Measurements from ENCODE around the gene SLC24A3. TPM values are rescaled to one million over a fixed set of nuclear protein-coding genes. Genes with fewer than 3 reads are reported as not detected.

SLC24A3 gene
- polyA plus RNA-seq, 1 donor = 22.8 TPM

- no peak for DNase-seq (ENCODE audit: low read depth)
Measured at GRCh38 chr20:19583532-19584175, 371.2 kb downstream of the SLC24A3 start.

GRCh38 chr20:19588241-19588640, 375.8 kb downstream of the SLC24A3 start:
- DNase-seq (ENCODE audit: low read depth) = no peak

DNA sequence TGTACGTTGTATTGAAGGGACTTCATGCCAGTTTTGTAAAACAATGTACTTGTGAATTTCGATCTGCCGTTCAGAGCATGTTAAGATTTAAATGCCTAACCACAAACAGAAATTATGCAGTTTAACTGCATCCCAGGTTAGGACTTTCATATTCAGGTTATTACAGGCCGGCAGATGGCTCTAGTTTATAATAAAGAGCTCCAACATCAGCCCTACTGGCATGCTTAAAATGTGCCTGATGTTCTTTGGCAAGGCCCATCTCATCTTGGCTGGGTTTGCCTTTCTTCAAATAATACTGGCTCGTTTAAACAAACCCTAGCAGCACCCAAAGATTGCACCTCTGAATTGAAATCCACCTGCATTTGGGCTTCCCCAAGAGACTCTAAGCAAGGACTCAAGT, 376.3 kb downstream of the SLC24A3 start:
- DNase-seq (ENCODE audit: low read depth) = no peak

DNA sequence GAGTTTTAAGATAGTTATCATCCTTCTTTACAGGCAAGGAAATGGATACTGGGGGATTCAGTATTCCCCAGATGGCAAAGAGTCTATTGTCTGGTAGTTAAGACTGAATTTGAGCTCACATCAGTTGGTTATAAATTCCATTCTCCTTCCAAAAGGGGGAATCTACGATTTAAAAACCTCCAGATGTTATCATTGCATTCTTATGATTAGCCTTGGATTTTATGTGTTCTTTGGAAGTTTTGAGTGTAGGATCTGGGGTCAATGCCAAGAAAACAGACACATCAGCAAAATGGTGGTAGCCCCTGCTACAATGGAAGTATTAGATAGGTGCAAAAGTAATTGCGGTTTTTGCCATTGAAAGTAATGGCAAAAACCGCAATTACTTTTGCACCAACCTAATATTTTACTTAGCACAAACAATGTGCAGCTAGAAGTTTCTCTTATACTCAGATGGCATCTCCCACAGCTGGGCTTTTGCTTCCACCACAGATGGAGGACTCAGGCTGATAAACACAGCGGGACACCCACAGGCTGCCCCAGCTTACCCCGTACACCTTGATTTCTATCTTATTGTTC, 377.4 kb downstream of the SLC24A3 start:
- DNase-seq (ENCODE audit: low read depth) = no peak

DNA sequence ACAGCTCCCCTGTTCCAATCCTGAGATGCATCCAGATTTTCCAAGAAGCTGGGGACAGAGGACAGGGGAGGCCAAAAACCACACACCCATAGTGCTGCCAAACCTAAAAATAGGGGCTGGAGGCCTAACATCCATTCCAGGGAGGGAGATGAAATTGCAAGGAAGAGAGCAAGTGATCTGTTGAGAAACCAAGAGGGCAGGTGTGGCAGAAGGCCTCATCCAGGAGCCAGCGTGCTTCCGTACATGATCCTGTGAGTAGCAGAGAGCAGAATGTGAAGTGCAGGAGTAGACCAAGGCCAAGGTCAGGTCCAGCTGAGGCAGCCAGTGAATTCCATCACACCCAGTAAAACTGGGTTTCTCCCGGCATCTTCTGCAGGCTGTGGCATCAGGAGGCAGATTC, 377.9 kb downstream of the SLC24A3 start:
- DNase-seq (ENCODE audit: low read depth) = no peak

GRCh38 chr20:19593762-19594161, 381.3 kb downstream of the SLC24A3 start:
- no peak for DNase-seq (ENCODE audit: low read depth)

- no peak for DNase-seq (ENCODE audit: low read depth)
Measured at GRCh38 chr20:19594896-19595295, 382.5 kb downstream of the SLC24A3 start.

DNA sequence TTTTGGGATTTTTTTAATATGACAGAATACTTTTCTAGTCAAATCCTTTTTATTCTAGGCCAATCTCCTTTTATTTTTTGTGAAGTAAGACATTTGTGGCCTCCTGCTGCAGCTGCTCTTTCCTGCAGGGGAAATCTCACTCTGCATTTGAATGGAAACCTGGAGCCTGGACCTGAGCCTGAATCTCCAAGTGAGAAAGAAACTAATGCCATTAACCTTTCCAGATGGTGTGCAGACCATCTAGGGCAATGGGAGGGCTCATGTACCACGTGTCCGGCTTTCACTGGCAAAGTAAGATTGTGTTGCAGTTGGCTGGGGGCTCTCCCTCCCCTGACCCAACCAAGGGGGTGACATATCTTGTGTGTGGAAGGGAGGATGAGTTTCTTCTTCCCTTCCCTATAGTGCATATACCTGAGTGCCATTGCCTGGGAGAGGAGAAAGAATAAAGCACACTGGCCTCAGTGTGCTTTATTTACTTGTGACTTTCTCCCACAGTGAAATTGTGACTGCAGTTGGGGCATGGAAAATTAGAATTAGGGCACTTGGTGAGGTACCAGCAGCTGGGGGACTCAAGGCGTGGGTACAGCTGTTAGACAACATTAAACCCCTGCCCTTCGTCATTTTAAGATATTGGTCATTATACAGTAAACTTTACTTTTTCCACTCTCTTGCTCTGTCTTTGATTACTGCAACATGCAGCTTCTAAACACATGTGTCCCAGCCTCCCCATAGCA, 385.8 kb downstream of the SLC24A3 start:
- DNase-seq (ENCODE audit: low read depth) = no peak

- no peak for DNase-seq (ENCODE audit: low read depth)
Measured at GRCh38 chr20:19599200-19599599, 386.8 kb downstream of the SLC24A3 start.

DNA sequence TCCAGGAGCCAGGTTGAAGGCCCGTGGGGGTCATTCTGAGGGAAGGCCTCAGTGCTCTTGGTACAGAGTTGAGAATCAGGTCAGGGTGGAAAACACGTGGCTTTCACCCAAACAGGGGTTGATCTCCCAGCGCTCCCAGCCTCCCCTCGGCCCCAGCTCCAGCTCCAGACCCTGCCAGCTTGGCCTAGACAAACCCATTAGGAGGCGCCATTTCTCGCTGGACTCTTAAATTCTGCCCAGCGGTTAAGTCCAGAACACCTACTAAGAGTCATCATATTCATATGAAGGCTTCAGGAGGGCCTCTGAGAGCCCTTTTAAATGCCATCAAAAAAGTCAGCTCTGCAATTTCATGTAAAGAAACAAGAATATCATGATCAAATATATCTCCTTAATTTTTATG, 387.6 kb downstream of the SLC24A3 start:
- no peak for DNase-seq (ENCODE audit: low read depth)

DNA sequence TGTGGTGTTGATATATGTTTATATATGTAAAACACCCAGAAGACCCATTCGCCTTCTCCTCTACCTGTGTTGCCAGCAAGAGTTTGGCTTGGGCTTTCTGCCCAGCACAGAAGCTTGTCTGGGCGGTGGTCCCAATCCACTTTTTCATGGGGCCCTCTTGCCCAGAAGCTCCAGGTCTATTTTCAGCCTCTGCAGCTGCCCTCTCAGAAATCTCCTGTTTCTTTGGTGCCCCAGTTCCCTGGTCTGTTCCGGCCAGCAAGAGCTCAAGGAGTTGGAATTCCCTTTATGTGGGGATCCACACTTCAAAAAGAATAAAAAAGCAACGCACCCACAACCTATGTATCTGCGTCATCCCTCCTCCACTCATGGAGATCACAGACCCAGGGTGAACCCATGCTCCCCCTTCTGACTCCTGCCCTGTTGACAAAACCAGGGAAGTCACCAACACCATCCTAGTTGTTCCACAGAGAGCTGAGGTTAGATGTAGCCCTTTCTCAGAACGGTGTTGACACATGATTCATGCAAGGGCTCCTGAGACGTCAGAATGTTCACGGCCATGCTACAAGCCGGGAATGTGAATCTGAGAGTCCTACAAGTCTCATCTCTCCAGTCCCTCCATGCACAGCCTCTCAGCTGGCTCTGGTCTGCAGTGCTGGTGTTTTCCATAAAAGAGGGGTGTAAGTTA, 388.8 kb downstream of the SLC24A3 start:
- DNase-seq (ENCODE audit: low read depth) = no peak

DNA sequence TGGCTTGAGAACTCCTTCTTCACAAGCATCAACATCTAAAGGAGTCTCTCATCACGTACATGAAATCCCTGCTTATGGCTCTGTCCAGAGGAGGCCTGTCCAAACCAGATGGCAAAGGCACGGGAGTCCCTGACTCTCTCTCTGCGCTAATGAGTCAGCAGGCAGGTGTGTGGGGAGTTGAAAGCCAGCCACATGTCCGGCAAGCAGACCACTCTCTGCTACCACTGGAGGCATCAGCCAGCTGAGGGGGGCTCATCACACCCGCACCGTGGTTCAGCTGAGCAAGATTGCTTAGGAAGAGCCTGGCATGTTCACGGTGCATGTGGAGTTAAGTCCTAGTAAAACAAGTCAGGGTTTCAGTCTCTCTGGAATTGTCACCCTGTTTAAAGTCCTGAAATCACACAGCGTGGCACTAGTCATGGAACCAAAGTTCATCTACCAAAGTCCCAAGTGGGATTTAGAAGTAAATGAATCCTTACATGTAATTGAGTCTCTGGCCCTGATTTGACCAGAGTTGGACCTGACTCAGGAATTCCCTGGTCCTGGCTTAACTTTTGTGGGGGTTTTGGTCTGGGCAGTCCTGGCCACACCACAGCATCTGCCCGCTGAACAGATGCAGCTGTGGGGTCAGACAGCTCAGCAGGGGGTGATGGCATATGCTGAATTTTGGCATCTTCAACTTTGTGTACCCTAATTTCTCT, 390.4 kb downstream of the SLC24A3 start:
- DNase-seq (ENCODE audit: low read depth) = no peak

GRCh38 chr20:19603376-19603750, 390.9 kb downstream of the SLC24A3 start:
- no peak for DNase-seq (ENCODE audit: low read depth)

DNA sequence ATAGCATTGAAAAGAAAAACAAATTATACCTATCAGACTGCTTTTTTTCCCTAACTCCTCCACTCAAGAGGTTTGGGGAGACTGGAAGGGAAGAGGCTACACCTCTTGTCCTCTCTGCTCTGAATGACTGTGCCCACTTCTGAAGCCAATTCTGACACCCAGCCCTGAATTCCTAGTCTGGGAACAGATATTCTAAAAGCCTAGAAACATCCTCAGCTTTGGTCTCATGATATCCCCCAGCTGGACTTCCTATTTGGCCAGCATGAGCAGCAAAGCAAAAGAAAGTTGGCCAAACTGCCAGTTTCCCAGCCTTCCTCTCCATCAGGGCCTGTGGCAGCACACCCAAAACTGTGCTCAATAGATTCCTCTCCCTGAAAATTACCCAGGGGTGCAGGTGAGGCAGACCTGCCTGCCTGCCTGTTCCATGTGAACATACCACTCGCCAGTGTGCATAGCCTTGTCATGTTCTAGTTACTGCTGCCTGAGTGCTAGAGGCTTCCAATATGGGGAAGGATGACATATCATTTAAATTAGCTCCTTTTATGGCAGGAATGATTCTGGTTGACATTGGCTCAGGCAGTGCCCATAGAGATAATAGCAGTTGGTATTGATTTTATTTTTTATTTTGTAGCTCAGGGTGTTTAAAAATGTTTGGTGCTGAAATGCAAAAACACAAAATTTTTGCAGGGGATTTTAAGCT, 393.5 kb downstream of the SLC24A3 start:
- DNase-seq (ENCODE audit: low read depth) = no peak

GRCh38 chr20:19609642-19610223, 397.3 kb downstream of the SLC24A3 start:
- no peak for DNase-seq (ENCODE audit: low read depth)

DNA sequence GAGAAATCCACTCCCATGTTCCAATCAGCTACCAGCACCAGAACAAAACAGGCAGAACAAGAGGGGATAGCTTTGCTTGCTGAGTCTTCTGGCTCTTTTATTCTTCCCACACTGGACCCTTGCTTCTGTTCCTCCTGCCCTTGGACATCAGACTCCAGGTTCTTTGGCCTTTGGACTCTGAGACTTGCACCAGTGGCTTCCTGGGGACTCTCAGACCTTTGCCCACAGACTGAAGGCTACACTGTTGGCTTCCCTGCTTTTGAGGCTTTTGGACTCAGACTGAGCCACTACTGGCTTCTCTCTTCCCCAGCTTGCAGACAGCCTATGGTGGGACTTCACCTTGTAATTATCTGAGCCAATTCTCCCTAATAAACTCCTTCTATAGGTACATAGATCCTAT, 403.2 kb downstream of the SLC24A3 start:
- no peak for DNase-seq (ENCODE audit: low read depth)

- no peak for DNase-seq (ENCODE audit: low read depth)
Measured at GRCh38 chr20:19616081-19616480, 403.6 kb downstream of the SLC24A3 start.

DNA sequence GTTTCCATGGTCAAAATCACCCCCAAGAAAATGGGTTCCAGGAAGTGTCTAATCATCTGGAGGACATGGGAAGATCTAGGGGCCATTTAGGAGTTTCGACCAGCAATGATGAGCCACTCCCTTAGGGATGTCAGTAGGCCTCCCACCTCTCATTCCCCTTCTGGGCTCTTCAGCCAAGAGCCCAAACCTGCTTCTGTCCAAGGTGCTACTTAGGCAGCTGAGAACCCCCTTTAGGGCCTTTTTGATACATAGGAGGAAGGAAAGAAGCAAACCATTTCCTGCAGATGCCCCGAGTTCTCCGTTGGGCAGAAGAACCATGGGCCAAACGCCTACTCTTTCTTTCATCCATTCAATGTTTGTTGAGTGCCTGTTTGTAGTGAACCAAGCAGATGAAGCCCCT, 404.2 kb downstream of the SLC24A3 start:
- no peak for DNase-seq (ENCODE audit: low read depth)

GRCh38 chr20:19617256-19617655, 404.8 kb downstream of the SLC24A3 start:
- no peak for DNase-seq (ENCODE audit: low read depth)

DNA sequence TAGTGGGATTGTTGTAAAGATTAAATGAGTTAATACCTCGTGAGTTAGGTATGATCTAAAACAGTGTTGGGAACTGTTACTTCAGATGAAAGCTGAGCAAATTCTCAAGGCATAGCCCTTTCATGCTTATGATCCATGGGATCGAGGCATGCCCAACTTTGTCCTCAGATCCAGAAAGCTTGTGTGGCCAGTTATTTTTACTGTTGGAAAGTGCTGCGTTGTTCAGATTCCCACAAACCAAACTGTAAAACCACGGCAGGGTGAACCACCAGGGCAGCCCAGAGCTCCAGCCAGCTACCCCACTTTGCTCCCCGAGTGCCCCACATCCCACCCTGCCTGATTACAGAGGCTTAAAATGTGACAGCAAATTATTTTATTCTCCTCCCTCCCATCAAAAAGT, 406.3 kb downstream of the SLC24A3 start:
- no peak for DNase-seq (ENCODE audit: low read depth)

GRCh38 chr20:19619904-19620430, 407.5 kb downstream of the SLC24A3 start:
- DNase-seq (ENCODE audit: low read depth) = no peak
